Measurements from ENCODE around the gene SLC25A29.

- no peak for TF ChIP-seq CTCF (IDR thresholded peaks at IDR 0.05)
- no peak for TF ChIP-seq EP300 (IDR thresholded peaks at IDR 0.05)
Measured at GRCh38 chr14:100293497-100294212, 12.6 kb downstream of the SLC25A29 start.
